Measurements from ENCODE around the gene RPL39. TPM values are rescaled to one million over a fixed set of nuclear protein-coding genes. Genes with fewer than 3 reads are reported as not detected.

RPL39 gene
- total RNA-seq, 1 experiment from 2014 or later = 1,940 TPM

DNA sequence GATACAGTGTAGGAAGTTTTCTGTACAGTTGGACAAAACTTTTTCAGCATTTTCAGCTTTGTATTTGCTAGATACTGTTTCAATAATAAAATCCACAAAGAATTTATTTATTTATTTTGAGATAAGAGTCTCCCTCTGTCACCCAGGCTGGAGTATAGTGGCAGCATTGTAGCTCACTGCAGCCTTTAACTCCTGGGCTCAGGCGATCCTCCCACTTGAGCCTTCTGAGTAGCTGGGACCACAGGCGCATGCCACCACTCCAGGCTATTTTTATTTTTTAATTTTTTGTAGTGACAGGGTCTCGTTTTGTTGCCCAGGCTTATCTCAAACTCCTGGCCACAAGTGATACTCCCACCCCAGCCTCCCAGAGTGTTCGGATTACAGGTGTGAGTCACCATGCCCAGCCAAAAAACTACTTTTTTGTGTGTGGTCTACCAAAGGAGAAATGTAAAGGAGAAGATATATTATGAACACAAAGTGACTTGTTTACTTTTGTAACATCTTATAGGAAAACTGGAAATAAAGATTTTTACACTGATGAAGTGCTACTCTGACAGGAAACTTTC is 46.1 kb downstream of the RPL39 start:
- Histone ChIP-seq H3K9me3 (ENCODE audit: control insufficient read depth in 1 of 2, insufficient read depth in 1 of 2, low read depth in 1 of 2, low read length in 2 of 2) (no peaks in the 10 kb centered on the region), H3K4me1 (ENCODE audit: control insufficient read depth in 1 of 2, insufficient read depth in 2 of 2, low read length in 2 of 2) (no peaks in the 10 kb centered on the region), H3K36me3 (ENCODE audit: control insufficient read depth in 1 of 2, insufficient read depth in 2 of 2, low read length in 2 of 2) (no peaks in the 10 kb centered on the region), H3K4me3 (replicated peaks in 1 of 2; ENCODE audit: low read depth in 1 of 2, low read length in 2 of 2) (no peak overlapping the region), H3K79me2 (ENCODE audit: insufficient read depth, low read length) (no peaks in the 10 kb centered on the region), H3K27me3 (ENCODE audit: insufficient read depth, low read length) (no peaks in the 10 kb centered on the region), H3K9ac (ENCODE audit: low read length) (no peak overlapping the region), H3K27ac (ENCODE audit: low read depth, low read length) (no peak overlapping the region), H2AFZ (ENCODE audit: low read depth, low read length, poor library complexity, severe bottlenecking) (no peak overlapping the region), H3K4me2 (ENCODE audit: low read length) (no peak overlapping the region), H3K9me2 (ENCODE audit: insufficient read depth) (no peaks in the 10 kb centered on the region), H4K20me1 (ENCODE audit: insufficient read depth) (no peaks in the 10 kb centered on the region)
- TF ChIP-seq MAX (IDR thresholded peaks at IDR 0.05) = no peak
- TF ChIP-seq REST (IDR thresholded peaks at IDR 0.05; ENCODE audit: low read depth) = no peak
- TF ChIP-seq SRF (IDR thresholded peaks at IDR 0.05; ENCODE audit: low read depth) = no peak
- TF ChIP-seq FOSL1 (IDR thresholded peaks at IDR 0.05; ENCODE audit: low read depth) = no peak
- TF ChIP-seq, protein P1, sequence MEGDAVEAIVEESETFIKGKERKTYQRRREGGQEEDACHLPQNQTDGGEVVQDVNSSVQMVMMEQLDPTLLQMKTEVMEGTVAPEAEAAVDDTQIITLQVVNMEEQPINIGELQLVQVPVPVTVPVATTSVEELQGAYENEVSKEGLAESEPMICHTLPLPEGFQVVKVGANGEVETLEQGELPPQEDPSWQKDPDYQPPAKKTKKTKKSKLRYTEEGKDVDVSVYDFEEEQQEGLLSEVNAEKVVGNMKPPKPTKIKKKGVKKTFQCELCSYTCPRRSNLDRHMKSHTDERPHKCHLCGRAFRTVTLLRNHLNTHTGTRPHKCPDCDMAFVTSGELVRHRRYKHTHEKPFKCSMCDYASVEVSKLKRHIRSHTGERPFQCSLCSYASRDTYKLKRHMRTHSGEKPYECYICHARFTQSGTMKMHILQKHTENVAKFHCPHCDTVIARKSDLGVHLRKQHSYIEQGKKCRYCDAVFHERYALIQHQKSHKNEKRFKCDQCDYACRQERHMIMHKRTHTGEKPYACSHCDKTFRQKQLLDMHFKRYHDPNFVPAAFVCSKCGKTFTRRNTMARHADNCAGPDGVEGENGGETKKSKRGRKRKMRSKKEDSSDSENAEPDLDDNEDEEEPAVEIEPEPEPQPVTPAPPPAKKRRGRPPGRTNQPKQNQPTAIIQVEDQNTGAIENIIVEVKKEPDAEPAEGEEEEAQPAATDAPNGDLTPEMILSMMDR (IDR thresholded peaks at IDR 0.05 in 2 of 3, conservative IDR thresholded peaks at IDR 0.05 in 1 of 3; ENCODE audit: borderline replicate concordance in 1 of 3, insufficient read depth in 1 of 3, low read depth in 2 of 3, low read length in 2 of 3) = no peak
- TF ChIP-seq ZNF274 (IDR thresholded peaks at IDR 0.05; ENCODE audit: low read depth, low read length) = no peak
- no peak for TF ChIP-seq CBX3 (IDR thresholded peaks at IDR 0.05; ENCODE audit: low read depth)
- no peak for TF ChIP-seq EZH2phosphoT487 (IDR thresholded peaks at IDR 0.05; ENCODE audit: borderline replicate concordance)
- ATAC-seq (no peak), DNase-seq (ENCODE audit: low read depth, low spot score) (no peak)
- ChIA-PET POLR2A (no interaction called here), CTCF (no interaction called here), RAD21 (ENCODE audit: low non-redundant PET in 1 of 2, low total read pairs in 2 of 2, uncharacterized antibody in 2 of 2, unreplicated experiment in 2 of 2) (no interaction called here)
- intact Hi-C loops (cut with micrococcal nuclease) = no loop called here
- no TSS peak for BruUV-seq (replicated peaks)
